ENCODE results near the gene CLRN2. TPM values are rescaled to one million over a fixed set of nuclear protein-coding genes. Genes with fewer than 3 reads are reported as not detected.

CLRN2 gene
- total RNA-seq, 1 donor from 2014 or later, result not detected

DNA sequence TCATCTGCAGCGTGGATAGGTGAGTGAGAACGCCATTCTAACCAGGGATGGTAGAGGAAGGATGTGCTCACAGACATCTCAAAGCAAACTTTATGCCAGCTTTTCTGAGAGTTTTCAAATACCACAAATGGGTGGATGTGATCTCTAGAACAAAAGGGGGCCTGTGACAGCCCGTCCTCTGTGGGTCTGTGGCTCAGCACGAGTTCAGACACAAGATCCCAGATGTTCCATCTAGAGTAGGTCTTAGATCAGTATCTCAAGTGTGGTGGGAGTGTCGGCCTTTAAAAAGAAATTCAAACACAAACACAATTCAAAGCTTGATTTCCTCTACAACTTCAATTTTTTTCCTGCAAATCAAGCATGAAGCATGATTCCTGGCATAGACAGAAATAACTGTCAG is 25.8 kb upstream of the CLRN2 start:
- H3K27ac ChIP-seq, result no peak overlapping the region
- H3K4me2 ChIP-seq, result no peak overlapping the region
- no peaks in the 10 kb centered on the region for H3K9me3 ChIP-seq (ENCODE audit: low read depth)
- H3K9me3 Mint-ChIP-seq, result no peaks in the 10 kb centered on the region
- no peaks in the 10 kb centered on the region for H3F3A ChIP-seq (ENCODE audit: low read depth)
- no peaks in the 10 kb centered on the region for H3K36me3 ChIP-seq
- H3K4me3 ChIP-seq, result no peak overlapping the region
- H2AFZ ChIP-seq (replicated peaks), result no peak overlapping the region
- no peak overlapping the region for H3K4me3 Mint-ChIP-seq
- no peaks in the 10 kb centered on the region for H4K20me1 ChIP-seq (ENCODE audit: low read depth)
- no peak overlapping the region for H3K9ac ChIP-seq
- H3K36me3 Mint-ChIP-seq, result peaks cover 7% of the 10 kb centered on the region
- peaks cover 3% of the 10 kb centered on the region for H3K27me3 Mint-ChIP-seq (ENCODE audit: insufficient read depth, low read depth)
- peaks cover 13% of the 10 kb centered on the region for H3K4me1 Mint-ChIP-seq
- DNase-seq (ENCODE audit: low spot score), result no peak
- no peaks in the 10 kb centered on the region for H3K4me1 ChIP-seq
- TF ChIP-seq EZH2 (IDR thresholded peaks at IDR 0.05) (no peak), CTCF (IDR thresholded peaks at IDR 0.05) (no peak), EZH2phosphoT487 (IDR thresholded peaks at IDR 0.05) (no peak)
- no peaks in the 10 kb centered on the region for H3K79me2 ChIP-seq (ENCODE audit: low read depth)
- H3K27me3 ChIP-seq, result no peaks in the 10 kb centered on the region
- no peak overlapping the region for H3K27ac Mint-ChIP-seq

DNA sequence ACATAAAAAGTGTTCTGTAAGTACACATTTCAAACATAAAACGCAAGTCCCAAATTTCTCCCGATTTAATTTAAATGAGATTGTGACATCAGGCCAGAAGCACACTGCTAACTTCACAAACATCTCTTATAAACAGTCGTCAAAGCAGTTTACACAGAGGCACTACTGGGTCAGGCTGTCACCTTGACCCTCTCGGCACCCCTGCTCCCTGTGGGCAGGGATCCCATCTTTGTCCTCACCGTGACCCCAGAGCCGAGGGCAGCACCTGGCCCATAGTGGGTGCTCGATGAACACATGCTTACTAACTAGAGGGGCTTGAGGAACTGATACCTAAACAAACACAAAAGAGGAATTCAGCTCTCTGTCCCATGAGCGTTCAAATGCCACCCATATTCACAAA is 25.2 kb upstream of the CLRN2 start:
- Histone ChIP-seq H3K4me2 (no peak overlapping the region), H3K36me3 (no peaks in the 10 kb centered on the region), H3K79me2 (ENCODE audit: low read depth) (no peaks in the 10 kb centered on the region), H2AFZ (replicated peaks) (no peak overlapping the region), H3K4me1 (peaks cover 5% of the 10 kb centered on the region), H3K9ac (no peak overlapping the region), H3K4me3 (no peak overlapping the region), H3K9me3 (ENCODE audit: low read depth) (no peaks in the 10 kb centered on the region), H3K27me3 (no peaks in the 10 kb centered on the region), H4K20me1 (ENCODE audit: low read depth) (no peaks in the 10 kb centered on the region), H3F3A (ENCODE audit: low read depth) (no peaks in the 10 kb centered on the region), H3K27ac (no peak overlapping the region)
- Mint-ChIP-seq H3K36me3 (peaks cover 9% of the 10 kb centered on the region), H3K27me3 (ENCODE audit: insufficient read depth, low read depth) (peaks cover 3% of the 10 kb centered on the region), H3K4me1 (peaks cover 19% of the 10 kb centered on the region), H3K4me3 (no peak overlapping the region), H3K9me3 (no peaks in the 10 kb centered on the region), H3K27ac (peak overlapping the region; percentile 46)
- DNase-seq (ENCODE audit: low spot score), result no peak
- no peak for TF ChIP-seq CTCF (IDR thresholded peaks at IDR 0.05)
- TF ChIP-seq EZH2phosphoT487 (IDR thresholded peaks at IDR 0.05), result no peak
- TF ChIP-seq EZH2 (IDR thresholded peaks at IDR 0.05), result no peak

DNA sequence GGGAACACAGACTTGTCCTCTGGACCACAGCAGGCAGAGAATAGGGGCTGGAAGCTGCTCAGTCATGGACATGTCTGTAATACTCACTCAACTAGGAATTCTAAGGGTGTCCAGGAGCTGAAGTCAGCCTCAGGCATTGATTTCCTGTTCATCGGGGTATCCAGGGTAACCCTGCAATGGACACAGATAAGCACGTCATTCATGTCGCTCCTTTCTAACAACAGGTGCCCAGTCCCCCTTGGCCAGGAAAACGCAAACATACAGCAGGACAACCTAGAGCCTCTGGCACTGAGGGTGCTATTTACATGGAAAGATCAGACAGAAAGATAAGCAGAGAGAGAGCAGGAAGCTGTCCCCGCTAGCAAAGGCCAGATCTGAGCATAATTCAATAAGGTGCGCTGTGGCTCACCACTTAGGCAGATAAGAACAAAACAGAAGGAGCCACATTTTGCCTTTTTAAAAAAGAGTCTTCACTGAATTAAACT is 24.3 kb upstream of the CLRN2 start:
- no peak overlapping the region for H3K4me2 ChIP-seq
- no peak overlapping the region for H3K27ac ChIP-seq
- H3K27me3 ChIP-seq, result no peaks in the 10 kb centered on the region
- H3K9me3 Mint-ChIP-seq, result no peaks in the 10 kb centered on the region
- H3K9ac ChIP-seq, result no peak overlapping the region
- TF ChIP-seq EZH2 (IDR thresholded peaks at IDR 0.05) (no peak), EZH2phosphoT487 (IDR thresholded peaks at IDR 0.05) (no peak), CTCF (IDR thresholded peaks at IDR 0.05) (no peak)
- no peaks in the 10 kb centered on the region for H4K20me1 ChIP-seq (ENCODE audit: low read depth)
- H3K4me1 ChIP-seq, result peaks cover 5% of the 10 kb centered on the region
- H3K4me1 Mint-ChIP-seq, result peaks cover 24% of the 10 kb centered on the region
- H2AFZ ChIP-seq (replicated peaks), result no peak overlapping the region
- no peak overlapping the region for H3K4me3 Mint-ChIP-seq
- no peaks in the 10 kb centered on the region for H3K79me2 ChIP-seq (ENCODE audit: low read depth)
- no peaks in the 10 kb centered on the region for H3K36me3 ChIP-seq
- peak overlapping the region; percentile 2 for H3K27ac Mint-ChIP-seq
- no peak overlapping the region for H3K4me3 ChIP-seq
- no peaks in the 10 kb centered on the region for H3K9me3 ChIP-seq (ENCODE audit: low read depth)
- peaks cover 3% of the 10 kb centered on the region for H3K27me3 Mint-ChIP-seq (ENCODE audit: insufficient read depth, low read depth)
- no peak for DNase-seq (ENCODE audit: low spot score)
- H3K36me3 Mint-ChIP-seq, result peaks cover 6% of the 10 kb centered on the region
- H3F3A ChIP-seq (ENCODE audit: low read depth), result no peaks in the 10 kb centered on the region

Measured in neural progenitor cell (in vitro differentiated cells).